Bone marrow (tissue), 2 donors: ENCODE results near the gene UPK3A.

ENCODE experiments used
- DNase-seq, 2 donors: peaks; one replicate each; lab custom pipeline; 2025; lab: John Stamatoyannopoulos, UW

UPK3A gene

DNA sequence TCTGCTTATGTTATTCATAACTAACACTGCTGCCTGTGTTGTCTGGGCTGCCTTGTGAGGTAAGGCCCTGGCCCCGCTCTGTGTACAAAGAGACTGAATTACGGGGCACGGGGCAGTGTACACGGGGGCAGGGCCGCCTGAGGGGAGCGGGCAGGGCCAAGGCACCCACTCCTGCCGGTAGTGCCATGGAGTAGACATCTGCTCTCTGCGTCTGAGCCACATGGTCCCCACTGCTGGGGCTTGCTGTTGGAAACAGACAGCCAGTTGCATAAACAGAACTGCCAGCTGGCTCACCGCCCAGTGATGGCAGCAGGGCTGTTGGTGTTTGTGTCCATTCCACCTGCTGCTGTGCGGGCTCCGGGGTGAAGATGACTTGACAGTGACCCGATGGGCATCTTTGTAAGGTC is 44.8 kb downstream of the UPK3A start:
- no peak for DNase-seq

DNA sequence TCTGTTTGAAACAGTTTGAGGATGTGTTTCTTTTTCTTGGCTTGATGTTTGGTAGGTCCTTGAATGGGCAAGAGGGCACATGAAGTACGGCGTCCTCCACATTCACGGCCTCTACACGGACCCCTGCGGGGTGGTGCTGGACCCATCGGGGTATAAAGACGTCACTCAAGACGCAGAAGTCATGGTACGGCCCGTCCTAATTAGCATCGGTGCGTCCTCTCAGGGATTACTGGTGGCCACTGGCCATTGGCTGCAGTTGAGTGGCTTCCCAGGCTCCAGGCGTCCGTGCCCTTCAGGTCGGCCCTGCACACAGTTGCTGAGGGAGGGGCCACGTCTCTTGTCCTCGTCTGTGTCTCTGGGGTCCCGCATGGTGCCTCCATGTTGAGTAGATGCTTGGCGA is 45.8 kb downstream of the UPK3A start:
- DNase-seq: no peak

DNA sequence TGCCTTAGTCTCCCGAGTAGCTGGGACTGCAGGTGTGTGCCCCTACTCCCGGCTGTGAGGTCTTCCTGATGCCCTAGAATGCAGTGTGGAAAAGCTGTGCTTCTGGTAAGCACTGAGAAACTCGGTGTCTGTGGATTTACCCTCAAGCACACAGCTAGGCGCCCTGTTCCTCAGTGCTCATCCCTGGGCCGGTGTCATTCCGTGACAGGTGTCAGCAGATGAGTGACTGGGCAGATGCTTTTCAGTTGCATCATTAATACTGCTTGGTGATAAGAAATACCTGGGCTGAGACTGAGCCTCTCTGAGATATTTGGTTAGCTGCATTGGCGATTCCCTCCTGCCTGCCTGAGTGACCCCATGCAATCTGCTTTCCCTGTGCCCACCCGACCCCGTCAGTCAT is 46.7 kb downstream of the UPK3A start:
- no peak for DNase-seq

DNA sequence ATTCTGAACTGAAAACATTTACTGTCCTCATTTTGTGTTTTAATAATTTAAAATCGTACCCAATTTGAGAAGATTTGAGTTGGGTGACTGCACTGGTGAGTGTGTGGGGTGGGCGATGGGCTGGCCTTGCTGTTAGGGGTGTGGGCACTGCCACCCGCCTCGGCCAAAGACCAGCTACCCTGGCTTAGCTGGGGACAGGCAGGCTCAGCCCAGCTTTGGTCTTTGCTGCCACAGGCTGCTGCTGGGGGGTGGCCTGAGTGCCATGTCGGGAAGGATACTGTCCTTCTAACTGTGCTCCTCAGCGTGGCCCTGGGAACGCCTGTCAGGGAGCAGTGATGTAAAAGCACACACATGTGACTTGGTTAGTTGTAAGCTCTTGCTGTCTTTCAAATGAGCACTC is 47.3 kb downstream of the UPK3A start:
- DNase-seq: no peak

DNA sequence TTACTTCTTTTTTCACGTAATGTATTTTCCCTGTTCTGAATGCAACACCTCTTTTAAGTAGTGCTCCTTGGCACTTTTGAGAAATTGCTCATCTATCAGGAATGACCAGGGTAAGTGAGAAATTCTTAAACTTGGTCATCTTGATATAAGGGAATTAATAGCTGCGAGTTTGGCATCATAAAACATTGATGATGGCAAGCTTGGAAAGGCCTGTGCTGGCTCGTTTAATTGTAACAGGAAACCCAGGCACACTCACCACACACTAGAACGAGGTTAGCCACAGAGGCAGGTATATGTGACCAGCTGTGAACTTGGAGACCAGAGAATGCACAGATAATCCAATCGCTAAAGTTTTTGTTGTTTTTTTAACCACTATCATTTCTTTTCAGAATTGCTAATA is 49.3 kb downstream of the UPK3A start:
- DNase-seq: no peak

DNA sequence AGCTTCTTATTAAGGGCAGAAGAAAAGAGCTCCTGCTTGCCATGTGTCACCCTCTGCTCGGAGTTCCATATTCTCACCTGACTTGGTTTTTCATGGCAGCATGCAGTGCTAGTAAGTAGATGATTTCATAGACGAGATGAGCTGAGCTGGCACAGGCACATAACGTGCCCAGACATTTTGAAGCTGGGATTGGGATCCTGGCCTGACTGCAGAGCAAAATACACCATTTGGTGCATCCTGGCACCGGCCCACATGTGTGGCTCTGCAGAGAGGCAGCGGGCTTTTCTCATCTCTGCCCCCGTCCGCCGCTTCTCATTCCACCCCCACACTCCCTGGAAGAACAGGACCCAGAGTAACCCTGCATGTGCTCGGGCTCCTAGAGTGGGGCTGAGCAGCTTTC is 49.8 kb downstream of the UPK3A start:
- DNase-seq: no peak

DNA sequence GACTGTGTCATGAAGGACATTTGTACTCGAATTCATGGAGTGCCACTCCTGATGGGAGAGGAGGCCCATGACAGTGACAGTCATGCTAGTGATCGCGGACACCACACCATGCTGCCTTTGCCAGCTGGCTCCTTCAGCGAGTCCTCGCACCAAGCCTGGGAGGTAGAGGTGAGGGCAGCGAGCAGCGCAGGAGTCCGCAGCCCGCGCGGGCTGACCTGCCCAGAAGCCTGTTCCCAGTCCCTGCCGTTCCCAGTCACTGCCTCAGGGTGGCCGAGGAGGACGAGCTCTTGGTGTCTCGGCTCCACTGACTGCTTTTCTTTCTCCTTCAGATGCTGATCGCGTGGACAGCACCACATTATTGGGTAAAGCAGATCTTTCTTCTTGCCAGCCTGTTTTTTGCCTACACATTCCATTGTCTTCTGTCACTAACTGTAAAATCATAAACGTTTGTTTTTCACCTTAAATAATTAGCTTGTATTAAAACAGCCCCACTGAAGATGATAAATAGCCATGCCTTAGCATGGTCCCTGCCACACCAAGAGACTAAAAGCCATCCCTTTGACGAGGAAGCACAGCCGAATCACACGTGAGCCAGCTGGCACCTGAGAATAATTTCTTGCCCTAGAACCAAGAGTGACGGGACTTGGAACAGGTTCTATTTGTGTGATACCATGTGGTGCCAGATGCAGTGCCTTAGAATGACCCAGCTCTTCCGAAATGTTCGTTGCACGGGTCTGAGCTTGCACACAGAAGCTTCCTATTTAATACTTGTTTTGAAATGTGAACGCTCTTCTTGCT is 50.5 kb downstream of the UPK3A start:
- DNase-seq: no peak

DNA sequence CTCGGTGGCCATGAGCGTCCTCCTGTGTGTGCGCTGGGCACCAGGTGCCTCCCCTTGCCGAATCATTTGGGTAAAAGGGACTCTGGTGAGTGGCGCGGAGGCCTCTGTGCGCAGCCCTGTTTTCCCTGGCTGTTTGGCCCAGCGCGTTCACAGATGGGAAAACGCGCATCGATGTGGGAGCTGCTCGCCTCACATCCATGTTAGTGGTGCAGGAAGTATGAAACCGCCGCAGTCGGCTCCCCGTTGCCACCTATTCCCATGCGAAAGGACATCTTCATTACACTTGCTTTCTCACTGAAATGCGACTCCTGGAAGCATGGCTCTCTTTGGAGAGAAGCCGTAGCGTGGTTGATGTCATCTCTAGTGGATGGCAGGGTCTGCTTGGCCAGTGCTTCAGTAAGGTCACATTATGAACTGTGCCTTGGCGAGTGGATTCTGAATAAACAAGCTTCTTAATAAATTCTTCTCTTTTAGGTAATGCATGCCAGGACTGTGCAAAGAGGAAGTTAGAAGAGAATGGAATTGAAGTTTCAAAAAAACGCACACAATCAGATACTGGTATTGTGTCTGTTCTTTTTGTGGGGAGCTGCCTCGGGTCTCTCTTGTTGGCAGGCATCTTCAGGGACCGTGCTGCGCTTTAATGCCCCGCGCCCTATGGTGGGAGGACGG is 51.2 kb downstream of the UPK3A start:
- no peak for DNase-seq

DNA sequence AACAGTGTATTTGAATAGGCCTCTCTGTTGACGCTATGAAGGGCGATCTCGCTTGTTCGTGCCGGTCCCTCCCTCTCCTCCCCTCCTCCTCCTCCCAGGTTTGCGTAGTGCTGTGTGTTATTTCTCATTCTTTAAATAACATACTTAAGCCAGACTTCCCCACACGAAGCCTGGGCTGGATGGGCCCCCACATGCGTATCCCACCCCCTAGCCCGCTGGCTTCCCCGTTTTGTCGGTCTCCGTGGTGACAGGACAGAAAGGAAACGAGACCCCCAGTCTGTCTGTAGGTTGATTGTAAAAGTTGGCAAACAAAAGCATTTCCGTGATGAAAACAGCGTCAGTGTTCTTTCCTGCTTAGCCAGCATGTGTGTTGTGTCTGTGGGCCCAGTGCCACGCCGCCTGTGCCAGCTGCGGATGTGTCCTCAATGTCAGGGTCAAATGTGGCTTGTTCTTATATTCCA is 52.3 kb downstream of the UPK3A start:
- peak in 1 of 2 donors; percentile 76 for DNase-seq

DNA sequence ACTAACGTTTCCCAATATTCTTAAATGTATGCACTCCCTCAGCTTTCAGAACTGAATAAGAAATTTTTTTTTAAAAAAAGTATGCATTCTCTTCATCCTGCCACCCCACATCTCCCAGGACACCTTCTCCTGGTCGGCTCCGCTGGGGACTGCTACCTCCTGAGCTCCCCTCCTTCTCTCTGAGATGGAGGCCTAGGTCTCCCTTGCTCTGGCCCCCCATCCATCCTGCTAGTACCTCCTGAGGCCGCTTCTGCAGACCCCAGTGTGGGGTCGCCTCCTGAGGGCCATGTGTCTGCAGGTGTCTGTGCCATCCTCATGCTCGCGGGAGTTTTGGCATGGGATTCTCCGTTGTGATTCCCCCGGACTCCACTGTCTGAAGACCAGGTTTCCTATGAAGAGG is 52.8 kb downstream of the UPK3A start:
- no peak for DNase-seq

DNA sequence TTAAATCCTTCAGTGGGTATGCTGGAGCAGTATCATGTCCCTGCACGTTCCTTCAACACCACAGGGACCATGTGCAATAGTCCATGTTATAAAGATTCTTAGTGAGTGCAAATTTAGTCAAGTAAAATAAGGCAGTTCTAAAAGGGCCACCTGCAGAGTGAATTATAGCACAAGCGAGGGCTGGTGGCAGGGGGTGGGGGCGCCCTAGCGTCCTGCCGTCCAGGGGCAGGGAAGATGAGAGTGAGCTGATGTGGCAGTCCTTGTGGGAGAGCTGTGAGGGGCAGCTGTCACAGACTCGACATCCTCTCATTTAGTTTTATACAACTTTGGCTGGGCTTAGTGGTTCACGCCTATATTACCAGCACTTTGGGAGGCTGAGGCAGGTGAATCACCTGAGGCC is 54.0 kb downstream of the UPK3A start:
- no peak for DNase-seq

DNA sequence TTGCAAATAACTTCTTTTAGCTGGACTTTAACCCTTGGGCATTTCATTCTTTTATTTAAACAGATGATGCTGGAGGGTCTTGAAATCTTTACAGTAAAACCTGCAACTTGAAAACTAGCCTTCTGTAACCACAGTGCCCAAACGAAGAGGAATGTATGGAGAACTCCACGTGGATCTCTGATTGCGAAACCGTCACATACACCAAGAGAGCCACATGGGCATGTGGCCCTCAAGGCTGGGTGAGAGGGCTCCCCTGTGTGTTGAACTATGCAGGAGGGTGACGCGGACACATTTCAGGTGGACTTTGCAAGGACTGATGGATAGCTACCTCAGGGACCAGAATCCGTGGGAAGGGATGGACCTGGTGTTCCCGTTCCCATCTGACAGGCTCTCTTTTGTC is 55.6 kb downstream of the UPK3A start:
- DNase-seq: no peak

DNA sequence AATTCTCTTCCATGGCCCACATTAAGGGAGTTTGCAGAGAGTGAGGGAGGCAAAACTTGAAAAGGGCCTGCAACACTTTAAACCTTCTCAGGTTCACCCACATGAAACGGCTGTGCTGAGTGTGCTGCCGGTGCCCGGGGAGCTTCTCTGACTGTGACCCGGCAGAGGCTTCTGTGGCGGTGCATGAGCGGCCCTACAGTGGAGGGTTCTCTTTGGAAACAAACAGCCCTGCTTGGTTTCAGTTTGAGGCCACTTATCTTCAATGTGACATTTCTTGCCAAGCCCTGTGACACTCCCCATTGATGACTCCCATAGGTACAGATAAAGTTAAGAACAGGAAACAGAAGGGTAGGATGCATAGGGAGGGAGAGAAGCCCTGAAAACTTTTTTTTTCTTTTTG is 56.7 kb downstream of the UPK3A start:
- peak in 1 of 2 donors; percentile 37 for DNase-seq

DNA sequence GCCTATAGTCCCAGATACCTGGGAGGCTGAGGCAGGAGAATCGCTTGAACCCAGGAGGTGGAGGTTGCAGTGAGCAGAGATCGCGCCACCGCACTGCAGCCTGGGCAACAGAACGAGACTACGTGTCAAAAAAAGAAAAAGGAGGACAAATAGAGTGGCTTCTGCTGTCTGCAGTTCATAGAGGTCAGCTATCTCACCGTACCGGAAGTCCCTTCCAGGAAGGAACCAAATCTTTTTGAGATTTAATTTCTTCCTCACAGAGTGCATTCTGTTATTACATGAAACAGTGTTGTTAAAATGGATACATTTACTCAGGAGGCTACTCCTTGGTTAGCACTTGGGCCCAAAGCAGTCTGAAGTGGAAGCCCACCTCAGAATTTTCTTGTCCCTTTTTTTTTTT is 58.4 kb downstream of the UPK3A start:
- DNase-seq: no peak

DNA sequence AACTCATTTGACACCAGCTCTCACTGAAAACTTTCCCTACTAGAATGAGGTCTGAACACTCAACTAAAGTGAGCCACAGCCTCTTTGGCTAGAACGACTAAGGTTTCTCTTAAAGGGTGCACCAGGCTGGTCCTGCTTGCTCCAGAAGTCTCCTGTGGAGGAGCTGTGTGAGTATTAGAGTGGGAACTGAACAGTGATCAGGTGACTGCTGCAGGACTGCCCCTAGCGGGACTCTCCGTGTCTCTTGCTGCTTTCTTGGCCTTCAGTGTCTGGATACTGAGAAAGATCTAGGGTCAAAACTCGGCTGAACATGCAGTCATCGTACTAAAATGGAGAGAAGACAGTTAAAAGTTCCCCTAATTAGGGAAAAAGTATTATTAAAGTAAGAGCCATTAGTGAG is 59.6 kb downstream of the UPK3A start:
- no peak for DNase-seq
